Lower lobe of right lung (tissue), 2 donors: ENCODE data around the gene MCM8. TPM values are rescaled to one million over a fixed set of nuclear protein-coding genes. Genes with fewer than 3 reads are reported as not detected.

Experiments
- ATAC-seq, 2 donors: fragments of 200-7000 bp; cut with Tn5 transposase; one replicate each; pipeline ENCODE4 v1.9.1; 2020 to 2022; ENCODE audit warnings: mild to moderate bottlenecking in 2 of 2, moderate library complexity in 2 of 2
- DNase-seq: peaks from one replicate; pipeline ENCODE4 v3.0.0-alpha.2; 2020
- H3K27ac ChIP-seq: fragments of 200-600 bp; one replicate; pipeline ENCODE4 v1.8.0; 2022
- H3K27me3 ChIP-seq: fragments of 200-600 bp; one replicate; pipeline ENCODE4 v1.8.0; 2022; ENCODE audit warnings: low read depth
- H3K36me3 ChIP-seq: fragments of 200-600 bp; one replicate; pipeline ENCODE4 v1.8.0; 2022; ENCODE audit warnings: mild to moderate bottlenecking
- H3K4me1 ChIP-seq: fragments of 200-600 bp; one replicate; pipeline ENCODE4 v1.8.0; 2022
- H3K4me3 ChIP-seq: fragments of 200-600 bp; one replicate; pipeline ENCODE4 v1.8.0; 2022; ENCODE audit warnings: mild to moderate bottlenecking
- H3K9me3 ChIP-seq: fragments of 200-600 bp; one replicate; pipeline ENCODE4 v1.8.0; 2022
- intact Hi-C: fragments of 100-400 bp; cut with DNase I; formaldehyde crosslinking; loops from one replicate; pipeline ENCODE4 v1.11.0; 2022
- total RNA-seq: library from RNA; stranded (reverse); fragmentation: NEBNext Ultra II Directional; extraction: Animal tissue kit (Norgen Biotek cat#: 25700); gene quantifications from one replicate; pipeline ENCODE4 v1.2.1, GENCODE V29; 2021
- TF ChIP-seq, protein P1 (sequence below): fragments of 200-600 bp; IDR thresholded peaks from one replicate; pipeline ENCODE4 v1.8.0; 2022; ENCODE audit warnings: antibody characterized with exemption, mild to moderate bottlenecking
- donor health status: DM: no; HTN: yes; CAD: no; lungs with severe emphysema.

The MCM8 gene
- total RNA-seq, 1 donor from 2014 or later, result 6.0 TPM

DNA sequence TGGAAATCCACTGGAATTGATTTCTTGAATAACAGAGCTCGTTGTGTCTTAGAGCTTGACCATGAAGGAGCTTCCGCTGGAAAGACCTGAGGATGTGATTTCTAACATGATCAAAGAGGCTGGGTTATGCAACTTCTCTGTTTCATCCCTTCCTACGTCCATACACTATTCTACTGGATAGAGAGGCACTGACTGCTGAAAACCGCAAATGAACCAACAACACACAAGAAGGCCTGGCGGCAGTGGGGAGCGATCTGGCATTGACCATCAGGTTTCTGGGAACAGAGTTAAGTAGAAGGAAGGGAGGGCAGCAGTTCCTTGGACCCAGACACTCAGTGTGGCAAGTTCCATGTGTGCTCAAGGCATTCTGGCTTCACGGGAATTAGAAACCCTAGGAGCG is 90.1 kb downstream of the MCM8 start:
- H3K4me3 ChIP-seq, result no peak overlapping the region
- peaks cover 75% of the 10 kb centered on the region for H3K36me3 ChIP-seq
- H3K27me3 ChIP-seq, result no peaks in the 10 kb centered on the region
- ATAC-seq (no peak), DNase-seq (no peak)
- no peaks in the 10 kb centered on the region for H3K4me1 ChIP-seq
- TF ChIP-seq, protein P1, sequence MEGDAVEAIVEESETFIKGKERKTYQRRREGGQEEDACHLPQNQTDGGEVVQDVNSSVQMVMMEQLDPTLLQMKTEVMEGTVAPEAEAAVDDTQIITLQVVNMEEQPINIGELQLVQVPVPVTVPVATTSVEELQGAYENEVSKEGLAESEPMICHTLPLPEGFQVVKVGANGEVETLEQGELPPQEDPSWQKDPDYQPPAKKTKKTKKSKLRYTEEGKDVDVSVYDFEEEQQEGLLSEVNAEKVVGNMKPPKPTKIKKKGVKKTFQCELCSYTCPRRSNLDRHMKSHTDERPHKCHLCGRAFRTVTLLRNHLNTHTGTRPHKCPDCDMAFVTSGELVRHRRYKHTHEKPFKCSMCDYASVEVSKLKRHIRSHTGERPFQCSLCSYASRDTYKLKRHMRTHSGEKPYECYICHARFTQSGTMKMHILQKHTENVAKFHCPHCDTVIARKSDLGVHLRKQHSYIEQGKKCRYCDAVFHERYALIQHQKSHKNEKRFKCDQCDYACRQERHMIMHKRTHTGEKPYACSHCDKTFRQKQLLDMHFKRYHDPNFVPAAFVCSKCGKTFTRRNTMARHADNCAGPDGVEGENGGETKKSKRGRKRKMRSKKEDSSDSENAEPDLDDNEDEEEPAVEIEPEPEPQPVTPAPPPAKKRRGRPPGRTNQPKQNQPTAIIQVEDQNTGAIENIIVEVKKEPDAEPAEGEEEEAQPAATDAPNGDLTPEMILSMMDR, result no peak
- intact Hi-C loops, result no loop called here
- H3K27ac ChIP-seq, result no peak overlapping the region
- H3K9me3 ChIP-seq, result no peaks in the 10 kb centered on the region

DNA sequence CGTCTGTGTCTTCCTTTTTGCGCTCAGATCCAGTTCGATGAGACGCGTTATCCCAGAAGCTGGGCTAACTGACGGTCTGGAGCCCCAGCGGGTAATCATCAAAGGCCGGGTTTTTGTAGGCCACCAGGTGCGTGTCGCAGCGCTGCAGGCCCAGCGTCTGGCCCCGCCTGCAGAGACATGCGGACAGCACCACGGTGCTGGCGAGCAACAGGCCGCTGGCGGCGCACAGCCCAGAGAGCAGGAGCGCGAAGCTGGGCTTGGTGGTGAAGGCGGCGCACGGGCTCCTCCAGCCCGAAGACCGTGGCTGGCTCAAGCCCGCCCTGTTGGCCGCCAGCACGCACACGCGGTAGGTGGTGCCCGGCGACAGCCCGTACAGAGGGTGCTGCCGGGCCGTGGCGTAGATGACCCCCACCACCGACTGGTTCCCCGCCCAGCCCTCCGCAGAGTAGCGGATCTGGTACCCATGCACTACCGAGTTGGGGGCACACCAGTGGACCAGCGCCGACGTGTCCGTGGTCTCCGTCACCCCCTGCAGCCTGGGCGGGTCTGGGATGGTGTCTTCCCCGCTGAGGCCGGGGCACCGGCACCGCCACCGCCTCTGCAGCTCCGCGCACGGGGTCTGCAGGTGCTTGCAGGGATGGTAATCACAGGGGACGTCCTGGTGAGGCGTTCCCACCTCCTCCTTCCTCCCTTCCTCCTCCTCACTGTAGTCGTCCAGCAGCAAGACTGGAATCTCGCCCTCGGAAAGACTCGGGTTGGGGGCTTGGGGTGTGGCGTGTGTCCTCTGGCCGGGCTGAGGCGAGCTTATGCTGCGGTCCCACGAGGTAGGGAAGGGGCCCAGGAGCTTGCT is 90.7 kb downstream of the MCM8 start:
- peaks cover 68% of the 10 kb centered on the region for H3K36me3 ChIP-seq
- no peak overlapping the region for H3K27ac ChIP-seq
- H3K4me1 ChIP-seq, result no peaks in the 10 kb centered on the region
- DNase-seq (no peak), ATAC-seq (peak; percentile 20 to 34)
- H3K9me3 ChIP-seq, result no peaks in the 10 kb centered on the region
- TF ChIP-seq, protein P1, result no peak
- no peak overlapping the region for H3K4me3 ChIP-seq
- intact Hi-C loops, result no loop called here
- no peaks in the 10 kb centered on the region for H3K27me3 ChIP-seq

DNA sequence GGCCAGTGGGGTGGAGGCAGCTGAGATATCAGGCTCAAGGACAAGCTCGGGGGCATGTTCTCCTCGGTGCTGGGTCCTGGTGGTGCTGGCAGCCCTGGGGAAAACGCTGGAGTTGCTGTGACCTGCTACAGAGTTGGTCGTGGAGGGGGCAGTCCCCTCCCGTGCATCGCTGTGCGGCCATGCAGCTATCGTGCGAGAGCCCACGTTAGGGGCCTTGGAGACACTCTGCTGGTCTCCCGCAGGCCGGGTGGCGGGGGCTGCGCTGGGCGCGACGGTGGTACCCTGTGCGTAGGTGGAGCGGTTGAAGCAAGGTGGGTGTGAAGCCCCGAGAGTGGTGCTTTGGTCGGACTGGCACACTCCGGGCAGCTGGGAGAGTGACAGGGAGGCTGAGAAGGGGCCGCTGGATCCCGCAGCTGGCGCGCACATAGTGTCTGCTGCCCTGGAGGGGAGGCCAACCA is 91.4 kb downstream of the MCM8 start:
- TF ChIP-seq, protein P1, result no peak
- Histone ChIP-seq H3K9me3 (no peaks in the 10 kb centered on the region), H3K27me3 (no peaks in the 10 kb centered on the region), H3K36me3 (peaks cover 62% of the 10 kb centered on the region), H3K4me3 (no peak overlapping the region), H3K4me1 (no peaks in the 10 kb centered on the region), H3K27ac (no peak overlapping the region)
- DNase-seq (no peak), ATAC-seq (peak; percentile 32 to 39)
- intact Hi-C loops, result no loop called here

DNA sequence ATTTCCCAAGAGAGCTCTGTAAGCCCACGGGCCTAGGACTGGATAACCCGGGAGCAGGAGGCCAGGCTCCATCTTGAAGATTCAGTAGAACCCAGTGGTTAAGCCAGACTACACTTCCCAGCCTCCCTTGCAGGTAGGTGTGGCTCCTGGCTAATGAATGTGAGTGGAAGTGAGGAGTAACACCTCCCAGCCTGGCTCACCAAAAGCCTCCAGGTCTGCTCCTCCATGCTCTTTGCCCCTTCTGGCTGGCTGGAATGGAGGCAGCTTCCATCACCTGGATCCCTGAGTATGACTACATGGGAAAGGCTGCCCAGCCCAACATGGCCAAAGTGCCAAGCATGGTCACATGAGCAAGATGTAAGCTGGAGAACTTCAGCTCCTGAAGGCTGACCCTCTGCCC is 93.7 kb downstream of the MCM8 start:
- Histone ChIP-seq H3K27ac (no peak overlapping the region), H3K27me3 (no peaks in the 10 kb centered on the region), H3K4me3 (no peak overlapping the region), H3K36me3 (peaks cover 39% of the 10 kb centered on the region), H3K4me1 (no peaks in the 10 kb centered on the region), H3K9me3 (no peaks in the 10 kb centered on the region)
- TF ChIP-seq, protein P1, result no peak
- intact Hi-C loops, result no loop called here
- DNase-seq, result no peak
- no peak for ATAC-seq

DNA sequence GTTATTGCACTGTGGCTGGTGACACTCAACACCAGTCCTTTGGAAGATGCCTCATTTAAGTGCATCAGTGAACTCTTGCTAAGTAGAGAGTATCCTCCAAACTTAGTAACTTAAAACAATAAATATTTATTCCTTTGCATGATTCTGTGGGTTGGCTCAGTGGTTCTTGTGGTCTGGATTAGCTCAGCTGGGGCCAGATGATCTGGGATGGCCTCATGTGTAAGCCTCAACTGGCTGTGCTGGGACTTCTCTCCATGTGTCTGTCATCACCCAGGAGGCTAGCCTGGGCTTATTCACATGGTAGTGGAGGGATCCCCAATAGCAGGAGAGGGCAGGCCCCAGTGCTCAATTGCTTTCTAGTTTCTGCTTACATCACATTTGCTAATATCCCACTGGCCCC is 95.1 kb downstream of the MCM8 start:
- intact Hi-C loops, result no loop called here
- Histone ChIP-seq H3K4me1 (no peaks in the 10 kb centered on the region), H3K27ac (no peak overlapping the region), H3K9me3 (no peaks in the 10 kb centered on the region), H3K27me3 (no peaks in the 10 kb centered on the region), H3K4me3 (no peak overlapping the region), H3K36me3 (peaks cover 24% of the 10 kb centered on the region)
- TF ChIP-seq, protein P1, result no peak
- DNase-seq (no peak), ATAC-seq (no peak)
